Measurements from ENCODE around the gene IL3RA.
"Not testable (repeated sequence)": the region's sequence is repeated elsewhere in the genome, so short reads cannot be mapped to it uniquely, and the experiment has no call there.

The IL3RA gene

GRCh38 chrX:1361275-1361674, 24.7 kb downstream of the IL3RA start:
- no peak for DNase-seq (ENCODE audit: low read depth)
- no peak overlapping the region for H3K4me3 ChIP-seq (ENCODE audit: low read depth, low read length)
- TF ChIP-seq CTCF (IDR thresholded peaks at IDR 0.05; ENCODE audit: low read depth, low read length, missing control alignments): no peak
- in situ Hi-C loops (cut with HindIII; ENCODE audit: low sequenced_read_pairs): no loop called here

- DNase-seq (ENCODE audit: low read depth): no peak
- in situ Hi-C loops (cut with HindIII; ENCODE audit: low sequenced_read_pairs): no loop called here
- no peak for TF ChIP-seq CTCF (IDR thresholded peaks at IDR 0.05; ENCODE audit: low read depth, low read length, missing control alignments)
- H3K4me3 ChIP-seq (ENCODE audit: low read depth, low read length): no peak overlapping the region
Measured at GRCh38 chrX:1361910-1362309, 25.3 kb downstream of the IL3RA start.

GRCh38 chrX:1366363-1366762, 29.8 kb downstream of the IL3RA start:
- in situ Hi-C loops (cut with HindIII; ENCODE audit: low sequenced_read_pairs); H3K4me3 ChIP-seq (ENCODE audit: low read depth, low read length): not testable (repeated sequence)

GRCh38 chrX:1368385-1368698, 31.8 kb downstream of the IL3RA start:
- in situ Hi-C loops (cut with HindIII; ENCODE audit: low sequenced_read_pairs): no loop called here
- no peak for DNase-seq (ENCODE audit: low read depth)
- no peak overlapping the region for H3K4me3 ChIP-seq (ENCODE audit: low read depth, low read length)
- TF ChIP-seq CTCF (IDR thresholded peaks at IDR 0.05; ENCODE audit: low read depth, low read length, missing control alignments): no peak

More at GRCh38 chrX:1366363-1366762, 29.8 kb downstream of the IL3RA start:
- not testable (repeated sequence) for DNase-seq (ENCODE audit: low read depth)

GRCh38 chrX:1378306-1378759, 41.7 kb downstream of the IL3RA start:
- DNase-seq (ENCODE audit: low read depth): no peak
- no peak for TF ChIP-seq CTCF (IDR thresholded peaks at IDR 0.05; ENCODE audit: low read depth, low read length, missing control alignments)
- in situ Hi-C loops (cut with HindIII; ENCODE audit: low sequenced_read_pairs): no loop called here
- H3K4me3 ChIP-seq (ENCODE audit: low read depth, low read length): no peak overlapping the region

- no peak for TF ChIP-seq CTCF (IDR thresholded peaks at IDR 0.05; ENCODE audit: low read depth, low read length, missing control alignments)
- in situ Hi-C loops (cut with HindIII; ENCODE audit: low sequenced_read_pairs): no loop called here
- DNase-seq (ENCODE audit: low read depth): no peak
- H3K4me3 ChIP-seq (ENCODE audit: low read depth, low read length): no peak overlapping the region
Measured at GRCh38 chrX:1380672-1381233, 44.2 kb downstream of the IL3RA start.

- in situ Hi-C loops (cut with HindIII; ENCODE audit: low sequenced_read_pairs): no loop called here
Measured at GRCh38 chrX:1384658-1385252, 48.2 kb downstream of the IL3RA start.

More at GRCh38 chrX:1384658-1385252, 48.2 kb downstream of the IL3RA start:
- H3K4me3 ChIP-seq (ENCODE audit: low read depth, low read length): no peak overlapping the region
- TF ChIP-seq CTCF (IDR thresholded peaks at IDR 0.05; ENCODE audit: low read depth, low read length, missing control alignments): no peak
- no peak for DNase-seq (ENCODE audit: low read depth)
